ENCODE data around the gene STIM1. TPM values are rescaled to one million over a fixed set of nuclear protein-coding genes. Genes with fewer than 3 reads are reported as not detected.
"Not testable (repeated sequence)": the region's sequence is repeated elsewhere in the genome, so short reads cannot be mapped to it uniquely, and the experiment has no call there.

STIM1 gene
- total RNA-seq, 1 experiment from 2014 or later = 55.1 TPM

- Mint-ChIP-seq H3K9me3 (ENCODE audit: unreplicated experiment) (no peaks in the 10 kb centered on the region), H3K27me3 (ENCODE audit: insufficient read depth, unreplicated experiment) (no peaks in the 10 kb centered on the region), H3K4me1 (ENCODE audit: low read depth, unreplicated experiment) (peaks cover 11% of the 10 kb centered on the region), H3K36me3 (ENCODE audit: insufficient read depth, unreplicated experiment) (no peaks in the 10 kb centered on the region), H3K27ac (ENCODE audit: unreplicated experiment) (no peak overlapping the region), H3K4me3 (ENCODE audit: unreplicated experiment) (no peak overlapping the region)
- Histone ChIP-seq H3K9me3 (no peaks in the 10 kb centered on the region), H3K36me3 (ENCODE audit: control insufficient read depth, insufficient read depth, low read length) (no peaks in the 10 kb centered on the region), H3K4me3 (ENCODE audit: low read depth, low read length) (no peak overlapping the region), H3K4me1 (no peaks in the 10 kb centered on the region; the same call in 1 of the 2 replicates), H3K27me3 (replicated peaks; ENCODE audit: control insufficient read depth, insufficient read depth, low read length) (no peaks in the 10 kb centered on the region)
- BruUV-seq (replicated peaks) = no TSS peak
- POLR2A ChIA-PET = no interaction called here
- no peak for DNase-seq
- CTCF ChIA-PET = no interaction called here
- intact Hi-C loops (cut with micrococcal nuclease; ENCODE audit: unreplicated experiment) = no loop called here
- no peak for TF ChIP-seq CTCF (IDR thresholded peaks at IDR 0.05; ENCODE audit: insufficient read depth in 1 of 2, low read depth in 1 of 2, low read length in 1 of 2, severe bottlenecking in 1 of 2, unreplicated experiment in 1 of 2)
Measured at GRCh38 chr11:3893311-3893710, 37.8 kb downstream of the STIM1 start.

GRCh38 chr11:3894128-3894731 lies 38.8 kb downstream of the STIM1 start:
- Mint-ChIP-seq H3K4me1 (ENCODE audit: low read depth, unreplicated experiment) (peaks cover 11% of the 10 kb centered on the region), H3K36me3 (ENCODE audit: insufficient read depth, unreplicated experiment) (no peaks in the 10 kb centered on the region), H3K9me3 (ENCODE audit: unreplicated experiment) (no peaks in the 10 kb centered on the region), H3K27ac (ENCODE audit: unreplicated experiment) (no peak overlapping the region), H3K4me3 (ENCODE audit: unreplicated experiment) (no peak overlapping the region), H3K27me3 (ENCODE audit: insufficient read depth, unreplicated experiment) (no peaks in the 10 kb centered on the region)
- H3K4me1 ChIP-seq = no peaks in the 10 kb centered on the region; the same call in 1 of the 2 replicates
- no peak for DNase-seq
- POLR2A ChIA-PET = interaction anchor here (0.6 kb wide), 1 partner anchor 1683 kb away, joined by 3 read pairs; no protein-coding TSS in a partner anchor
- BruUV-seq (replicated peaks) = no TSS peak
- CTCF ChIA-PET = no interaction called here
- H3K4me3 ChIP-seq (ENCODE audit: low read depth, low read length) = no peak overlapping the region
- no peak for TF ChIP-seq CTCF (IDR thresholded peaks at IDR 0.05; ENCODE audit: insufficient read depth in 1 of 2, low read depth in 1 of 2, low read length in 1 of 2, severe bottlenecking in 1 of 2, unreplicated experiment in 1 of 2)
- intact Hi-C loops (cut with micrococcal nuclease; ENCODE audit: unreplicated experiment) = no loop called here
- no peaks in the 10 kb centered on the region for H3K9me3 ChIP-seq
- H3K36me3 ChIP-seq (ENCODE audit: control insufficient read depth, insufficient read depth, low read length) = no peaks in the 10 kb centered on the region
- no peaks in the 10 kb centered on the region for H3K27me3 ChIP-seq (replicated peaks; ENCODE audit: control insufficient read depth, insufficient read depth, low read length)

- no TSS peak for BruUV-seq (replicated peaks)
- Mint-ChIP-seq H3K9me3 (ENCODE audit: unreplicated experiment) (no peaks in the 10 kb centered on the region), H3K4me1 (ENCODE audit: low read depth, unreplicated experiment) (no peaks in the 10 kb centered on the region), H3K4me3 (ENCODE audit: unreplicated experiment) (no peak overlapping the region), H3K27me3 (ENCODE audit: insufficient read depth, unreplicated experiment) (no peaks in the 10 kb centered on the region), H3K36me3 (ENCODE audit: insufficient read depth, unreplicated experiment) (no peaks in the 10 kb centered on the region), H3K27ac (ENCODE audit: unreplicated experiment) (no peak overlapping the region)
- Histone ChIP-seq H3K36me3 (ENCODE audit: control insufficient read depth, insufficient read depth, low read length) (no peaks in the 10 kb centered on the region), H3K4me1 (peaks cover 7% of the 10 kb centered on the region; the same call in 1 of the 2 replicates), H3K4me3 (ENCODE audit: low read depth, low read length) (no peak overlapping the region), H3K27me3 (replicated peaks; ENCODE audit: control insufficient read depth, insufficient read depth, low read length) (no peaks in the 10 kb centered on the region), H3K9me3 (0 out of 2 replicates have a peak, but pooled peaks cover 4% of the 10 kb centered on the region)
- CTCF ChIA-PET = no interaction called here
- intact Hi-C loops (cut with micrococcal nuclease; ENCODE audit: unreplicated experiment) = no loop called here
- DNase-seq = no peak
- no peak for TF ChIP-seq CTCF (IDR thresholded peaks at IDR 0.05; ENCODE audit: insufficient read depth in 1 of 2, low read depth in 1 of 2, low read length in 1 of 2, severe bottlenecking in 1 of 2, unreplicated experiment in 1 of 2)
- POLR2A ChIA-PET = no interaction called here
Measured at GRCh38 chr11:3896644-3897043, 41.2 kb downstream of the STIM1 start.

- H3K9me3 ChIP-seq; POLR2A ChIA-PET; H3K27me3 Mint-ChIP-seq (ENCODE audit: insufficient read depth, unreplicated experiment); H3K27me3 ChIP-seq (replicated peaks; ENCODE audit: control insufficient read depth, insufficient read depth, low read length); H3K4me3 Mint-ChIP-seq (ENCODE audit: unreplicated experiment); H3K36me3 Mint-ChIP-seq (ENCODE audit: insufficient read depth, unreplicated experiment); H3K27ac Mint-ChIP-seq (ENCODE audit: unreplicated experiment); BruUV-seq (replicated peaks); H3K36me3 ChIP-seq (ENCODE audit: control insufficient read depth, insufficient read depth, low read length); H3K9me3 Mint-ChIP-seq (ENCODE audit: unreplicated experiment); DNase-seq; intact Hi-C loops (cut with micrococcal nuclease; ENCODE audit: unreplicated experiment); CTCF ChIA-PET; H3K4me3 ChIP-seq (ENCODE audit: low read depth, low read length): not testable (repeated sequence)
- H3K4me1 Mint-ChIP-seq (ENCODE audit: low read depth, unreplicated experiment) = peaks cover 11% of the 10 kb centered on the region
- H3K4me1 ChIP-seq = peaks cover 19% of the 10 kb centered on the region
Measured at GRCh38 chr11:3900230-3900629, 44.8 kb downstream of the STIM1 start.

Measured in Caco-2 (cell line).